Right ventricle myocardium superior (tissue), 1 donor: ENCODE measurements around the gene GPNMB. TPM values are rescaled to one million over a fixed set of nuclear protein-coding genes. Genes with fewer than 3 reads are reported as not detected.
"Not testable (repeated sequence)": the region's sequence is repeated elsewhere in the genome, so short reads cannot be mapped to it uniquely, and the experiment has no call there.

ENCODE experiments used
- ATAC-seq: fragments of 200-7000 bp; cut with Tn5 transposase; one replicate; pipeline ENCODE4 v1.9.1; 2020; ENCODE audit warnings: mild to moderate bottlenecking; ENCODE audit not compliant: poor library complexity
- DNase-seq: peaks from one replicate; pipeline ENCODE4 v3.0.0-alpha.2; 2020
- intact Hi-C: fragments of 100-400 bp; cut with DNase I; formaldehyde crosslinking; loops from one replicate; pipeline ENCODE4 v1.11.2; 2022
- total RNA-seq: library from RNA; stranded (reverse); fragmentation: NEBNext Ultra II Directional; extraction: Animal tissue kit (Norgen Biotek cat#: 25700); gene quantifications from one replicate; pipeline ENCODE4 v1.2.1, GENCODE V29; 2021
- donor health status: DM: no; HTN: yes; CAD: no; lungs with severe emphysema.

The GPNMB gene
- total RNA-seq, 1 donor from 2014 or later = 248 TPM

- ATAC-seq (no peak), DNase-seq (no peak)
- intact Hi-C loops = no loop called here
Observed at GRCh38 chr7:23290993-23291392, 44.4 kb downstream of the GPNMB start.

DNA sequence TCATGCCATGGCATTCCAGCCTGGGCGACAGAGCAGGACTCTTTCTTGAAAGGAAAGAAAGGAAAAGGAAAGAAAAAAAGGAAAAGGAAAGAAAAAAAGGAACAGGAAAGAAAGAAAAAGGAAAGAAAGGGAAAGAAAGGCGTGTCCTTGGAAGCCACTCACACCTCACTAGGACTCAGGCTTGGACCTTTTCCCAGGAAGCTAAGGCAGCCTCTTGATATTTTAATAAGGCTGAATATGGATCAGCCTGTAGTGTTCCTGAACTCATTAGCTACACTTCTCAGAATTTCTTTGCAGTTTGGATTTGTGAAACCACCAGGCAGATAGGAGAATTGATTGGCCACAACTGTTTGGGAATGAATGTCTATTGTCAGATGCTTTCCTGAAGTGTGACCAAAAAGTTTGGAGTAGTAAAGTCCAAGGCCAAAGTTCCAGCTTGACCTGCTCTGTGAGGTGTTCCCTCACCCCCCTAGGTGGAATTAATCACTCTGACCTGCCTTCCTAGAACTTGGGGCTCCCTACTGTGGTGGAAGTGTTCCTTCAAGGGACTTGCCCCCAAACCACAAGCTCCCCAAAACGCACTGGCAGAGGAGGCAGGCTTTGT, 45.5 kb downstream of the GPNMB start:
- DNase-seq (no peak), ATAC-seq (peak; percentile 73)
- intact Hi-C loops = no loop called here

- ATAC-seq (no peak), DNase-seq (no peak)
- intact Hi-C loops = no loop called here
Observed at GRCh38 chr7:23292623-23293022, 46.0 kb downstream of the GPNMB start.

DNA sequence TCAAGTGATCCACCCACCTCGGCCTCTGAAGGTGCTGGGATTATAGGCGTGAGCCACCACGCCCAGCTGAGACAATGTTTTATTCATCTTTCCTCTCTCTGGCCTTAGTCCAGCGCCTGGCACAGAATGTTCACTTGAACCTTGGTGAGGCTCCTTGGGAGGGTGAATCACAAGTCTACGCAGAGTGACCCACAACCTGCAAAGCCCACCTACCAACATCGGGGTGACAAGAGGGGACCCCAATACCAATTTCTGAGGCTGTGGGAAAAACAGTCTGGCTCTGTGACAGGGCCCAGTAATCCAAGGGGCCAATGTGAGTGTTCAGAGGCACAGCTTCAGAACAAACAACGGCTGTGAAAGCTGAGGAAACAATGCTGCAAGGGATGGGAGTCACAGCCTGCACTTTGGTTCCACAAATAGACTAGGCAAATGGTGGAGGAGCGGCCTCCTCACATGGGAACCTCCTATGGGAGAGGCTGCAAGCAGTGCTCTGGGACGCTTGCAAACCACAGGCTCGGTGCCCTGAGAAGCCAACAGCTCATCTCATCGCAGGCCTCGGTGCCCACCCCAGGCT, 47.0 kb downstream of the GPNMB start:
- ATAC-seq (no peak), DNase-seq (no peak)
- intact Hi-C loops = no loop called here

- no peak for ATAC-seq
- intact Hi-C loops = no loop called here
Observed at GRCh38 chr7:23294549-23295400, 48.2 kb downstream of the GPNMB start.

GRCh38 chr7:23295401-23295697, 48.8 kb downstream of the GPNMB start:
- ATAC-seq (no peak), DNase-seq (no peak)
- intact Hi-C loops = no loop called here

More at GRCh38 chr7:23294549-23295400, 48.2 kb downstream of the GPNMB start:
- DNase-seq = no peak

DNA sequence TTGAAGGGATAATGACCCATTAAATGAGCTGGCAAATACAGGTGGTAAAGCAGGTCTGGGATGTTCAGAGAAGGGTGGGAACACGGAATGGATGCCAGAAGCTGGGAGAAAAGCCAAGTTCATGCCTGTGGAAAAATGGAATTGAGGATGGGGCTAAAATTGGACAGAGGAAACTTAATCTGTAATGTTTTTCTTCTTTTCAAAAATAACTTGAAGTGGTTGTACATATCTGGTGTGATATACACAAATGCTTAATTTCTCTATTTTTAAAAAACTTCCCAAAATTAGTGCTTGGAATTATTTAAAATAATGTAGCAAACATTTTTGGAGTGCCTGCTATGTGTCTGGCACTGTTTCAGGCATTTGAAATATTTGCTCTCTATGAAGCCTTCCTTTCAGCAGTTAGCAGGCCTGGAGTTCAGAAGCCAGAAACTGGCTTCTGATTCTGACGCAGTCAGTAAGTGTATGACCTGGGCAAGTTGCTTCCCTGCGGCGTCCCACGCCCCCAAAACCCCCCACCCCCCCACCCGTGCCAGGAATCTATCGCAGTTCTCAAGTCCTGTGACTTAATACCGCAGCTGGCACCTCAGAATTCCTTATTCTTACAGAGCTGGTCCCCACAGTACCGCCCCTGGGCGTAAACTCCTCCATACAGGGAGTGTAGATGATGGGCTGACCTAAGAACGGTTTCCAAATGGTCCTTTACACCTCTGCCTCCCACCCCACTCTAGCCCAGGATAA, 51.7 kb downstream of the GPNMB start:
- intact Hi-C loops = no loop called here
- peak; percentile 40 for ATAC-seq
- peak; percentile 46 for DNase-seq

DNA sequence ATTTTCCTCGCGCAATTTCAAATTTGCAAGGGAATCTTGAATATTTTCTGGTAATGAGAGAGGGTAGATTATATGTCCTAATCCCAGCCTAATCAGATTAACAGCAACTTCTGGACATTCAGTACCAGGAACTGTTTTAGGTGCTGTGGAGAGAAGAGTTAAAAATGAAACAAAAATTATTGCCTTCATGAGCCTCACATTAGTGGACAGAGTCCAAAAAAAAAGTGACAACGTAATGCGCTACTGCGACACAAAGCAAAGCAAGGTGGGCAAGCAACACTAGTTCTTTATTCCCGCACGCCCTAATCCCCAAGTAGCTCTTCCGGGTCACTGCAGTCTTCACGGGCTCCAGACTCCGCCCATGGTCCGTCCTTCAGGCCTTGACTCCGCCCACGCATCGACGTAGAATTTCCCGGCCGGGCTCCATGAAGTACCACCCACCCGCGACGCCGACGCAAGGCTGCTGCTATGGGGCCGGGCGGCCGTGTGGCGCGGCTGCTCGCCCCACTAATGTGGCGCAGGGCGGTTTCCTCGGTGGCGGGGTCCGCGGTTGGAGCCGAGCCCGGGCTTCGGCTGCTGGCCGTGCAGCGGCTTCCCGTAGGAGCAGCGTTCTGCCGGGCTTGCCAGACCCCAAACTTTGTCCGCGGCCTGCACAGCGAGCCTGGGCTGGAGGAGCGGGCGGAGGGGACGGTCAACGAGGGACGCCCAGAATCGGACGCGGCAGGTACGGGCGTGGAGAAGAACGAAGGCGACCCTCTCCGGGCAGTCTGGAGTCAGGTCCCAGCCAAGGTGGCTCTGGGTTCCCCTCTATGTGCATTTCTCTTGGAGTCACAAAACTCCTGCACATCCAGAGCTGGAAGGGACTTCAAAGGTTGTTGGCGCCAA, 52.6 kb downstream of the GPNMB start, which contains the start of gene MALSU1:
Gene MALSU1, plus strand, starts transcription at position 455 of the 885 bp plus-strand sequence. Its CDS starts 14 bp downstream, at position 469.
- intact Hi-C loops = no loop called here
- ATAC-seq (peak; percentile 100), DNase-seq (peak; percentile 99)

GRCh38 chr7:23299770-23300300, 53.3 kb downstream of the GPNMB start:
- no peak for ATAC-seq
- intact Hi-C loops = no loop called here

DNA sequence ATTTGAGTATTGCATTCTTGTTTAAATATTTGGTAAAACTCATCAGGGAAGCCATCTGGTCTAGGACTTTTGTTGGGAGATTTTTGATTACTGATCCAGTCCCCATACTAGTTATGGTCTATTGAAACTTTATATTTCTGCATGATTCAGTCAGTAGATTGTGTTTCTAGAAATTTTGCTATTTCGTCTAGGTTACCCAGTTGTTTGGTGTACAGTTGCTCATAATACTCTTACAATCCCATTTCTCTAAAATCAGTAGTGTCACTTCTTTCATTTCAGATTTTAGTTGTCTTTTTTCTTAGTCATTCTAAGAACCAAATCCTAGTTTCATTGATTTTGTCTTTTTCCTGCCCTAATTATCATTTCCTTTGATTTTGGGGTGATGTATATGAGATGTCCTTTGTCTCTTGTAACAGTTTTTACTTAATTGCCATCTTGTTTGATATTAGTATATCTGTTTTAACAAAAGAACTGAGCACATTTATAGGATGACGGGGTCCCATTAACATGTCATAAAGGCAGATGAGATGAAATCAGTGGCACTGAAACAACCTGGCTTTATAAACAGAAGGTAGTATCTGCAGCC, 60.5 kb downstream of the GPNMB start:
- ATAC-seq = no peak
- DNase-seq = no peak
- intact Hi-C loops = no loop called here

More at GRCh38 chr7:23299770-23300300, 53.3 kb downstream of the GPNMB start:
- no peak for DNase-seq

DNA sequence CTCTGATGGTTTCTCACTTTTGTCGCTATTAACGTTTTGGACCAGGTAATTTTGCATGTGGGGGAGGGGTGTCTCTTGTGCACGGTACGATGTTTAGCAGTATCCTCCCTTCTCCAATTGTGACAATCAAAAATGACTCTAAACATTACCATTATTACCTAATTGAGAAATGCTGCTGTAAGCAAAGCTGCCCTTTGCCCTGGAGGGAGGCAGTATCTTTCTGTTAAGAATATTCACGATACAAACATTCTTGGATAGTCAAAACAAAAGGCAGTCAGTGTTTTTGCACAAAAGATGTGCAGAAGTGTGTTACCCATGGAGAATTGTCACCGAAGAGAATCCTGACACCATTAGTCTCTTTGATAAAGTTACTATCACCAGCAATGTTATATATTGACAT, 62.2 kb downstream of the GPNMB start:
- no peak for ATAC-seq
- DNase-seq = no peak
- intact Hi-C loops = no loop called here

- ATAC-seq, intact Hi-C loops, DNase-seq: not testable (repeated sequence)
Observed at GRCh38 chr7:23312141-23312540, 65.6 kb downstream of the GPNMB start.

GRCh38 chr7:23315366-23315765, 68.8 kb downstream of the GPNMB start:
- no peak for DNase-seq
- ATAC-seq = no peak
- intact Hi-C loops = no loop called here

Other genes with a start within 250 kb of the GPNMB start
- gene HYCC1, start 232.6 kb upstream of the GPNMB start, total RNA-seq = 35.0 TPM
- gene KLHL7, start 141.0 kb upstream of the GPNMB start, total RNA-seq = 167 TPM
- gene NUP42, start 64.7 kb upstream of the GPNMB start, total RNA-seq = 19.7 TPM
- gene MALSU1, start 52.6 kb downstream of the GPNMB start, total RNA-seq = 112 TPM
- gene IGF2BP3, start 223.7 kb downstream of the GPNMB start, total RNA-seq = not detected